Hepatocyte (in vitro differentiated cells): ENCODE measurements around the gene HDHD3. TPM values are rescaled to one million over a fixed set of nuclear protein-coding genes. Genes with fewer than 3 reads are reported as not detected.
A peak's percentile ranks its signal among the peaks of the same experiment; 100 is the strongest.

Source experiments
- DNase-seq: peaks from one replicate; pipeline ENCODE4 v3.0.0-alpha.2; 2016; ENCODE audit warnings: low spot score
- H2AFZ ChIP-seq: fragments of 200-600 bp; sonication (generic); 2 replicates; pipeline ENCODE4 v1.6.0; 2016; ENCODE audit warnings: antibody characterized with exemption, mild to moderate bottlenecking
- H3K27ac ChIP-seq: fragments of 200-600 bp; sonication (generic); 2 replicates; pipeline ENCODE4 v1.5.1; 2016; ENCODE audit warnings: mild to moderate bottlenecking
- H3K27me3 ChIP-seq: fragments of 200-600 bp; sonication (generic); 2 replicates; pipeline ENCODE4 v1.6.1; 2016
- H3K36me3 ChIP-seq: fragments of 200-600 bp; sonication (generic); replicated peaks from 2 replicates; pipeline ENCODE4 v1.5.1; 2016; ENCODE audit warnings: low read depth; ENCODE audit not compliant: insufficient read depth
- H3K4me1 ChIP-seq: fragments of 200-600 bp; sonication (generic); 2 replicates; pipeline ENCODE4 v1.5.1; 2016; ENCODE audit warnings: mild to moderate bottlenecking, moderate library complexity; ENCODE audit not compliant: insufficient read depth
- H3K4me2 ChIP-seq: fragments of 200-600 bp; sonication (generic); 2 replicates; pipeline ENCODE4 v1.6.0; 2016
- H3K4me3 ChIP-seq: fragments of 200-600 bp; sonication (generic); 2 replicates; pipeline ENCODE4 v1.5.1; 2016; ENCODE audit warnings: mild to moderate bottlenecking
- H3K79me2 ChIP-seq: fragments of 200-600 bp; sonication (generic); 2 replicates; pipeline ENCODE4 v1.6.0; 2017; ENCODE audit warnings: mild to moderate bottlenecking
- H3K9me2 ChIP-seq: fragments of 200-600 bp; sonication (generic); replicated peaks from 2 replicates; pipeline ENCODE4 v1.6.0; 2017; ENCODE audit warnings: mild to moderate bottlenecking; ENCODE audit not compliant: insufficient read depth
- H3K9me3 ChIP-seq: fragments of 200-600 bp; sonication (generic); 2 replicates; pipeline ENCODE4 v1.5.1; 2016; ENCODE audit warnings: low read depth, mild to moderate bottlenecking
- H4K20me1 ChIP-seq: fragments of 200-600 bp; sonication (generic); 2 replicates; pipeline ENCODE4 v1.6.0; 2016; ENCODE audit warnings: mild to moderate bottlenecking; ENCODE audit not compliant: insufficient read depth, poor library complexity, severe bottlenecking
- CTCF ChIP-seq: fragments of 200-600 bp; sonication (generic); IDR thresholded peaks from 2 replicates; pipeline ENCODE4 v1.5.1; 2016; ENCODE audit warnings: antibody characterized with exemption, mild to moderate bottlenecking; ENCODE audit not compliant: poor library complexity
- EZH2 ChIP-seq: fragments of 200-600 bp; sonication (generic); IDR thresholded peaks from 2 replicates; pipeline ENCODE4 v1.6.1; 2016; ENCODE audit warnings: antibody characterized with exemption, mild to moderate bottlenecking, borderline replicate concordance
- EZH2phosphoT487 ChIP-seq: fragments of 200-600 bp; sonication (generic); IDR thresholded peaks from one replicate; pipeline ENCODE4 v1.6.1; 2018; ENCODE audit warnings: antibody characterized with exemption, mild to moderate bottlenecking, low read depth, moderate library complexity; ENCODE audit not compliant: unreplicated experiment, severe bottlenecking
- WGBS: methylation state at CpG from one replicate; pipeline ENCODE4 v1.1.6; 2016; ENCODE audit warnings: low lambda C conversion rate; ENCODE audit errors: missing lambda C conversion rate; 5-methylcytosine and 5-hydroxymethylcytosine counted together
- polyA plus RNA-seq: library from polyadenylated mRNA; unstranded; fragments of >200 nt; fragmentation: Nextera tagmentation; extraction: Ambion mirVana; gene quantifications from 2 replicates; pipeline ENCODE4 v1.2.1, GENCODE V29; 2016
- total RNA-seq: library from RNA; depleted of rRNA; stranded (reverse); fragments of >200 nt; gene quantifications from 2 replicates; pipeline ENCODE4 v1.2.3, GENCODE V29; 2014

Gene HDHD3
- total and polyA plus RNA-seq, 2 experiments from 2014 or later = 96.8 to 110 TPM

- H3K36me3 ChIP-seq = no peaks in the 10 kb centered on the region
- H3K4me2 ChIP-seq = peak within 1 kb of the TSS; percentile 93
- H3K9me2 ChIP-seq = no peaks in the 10 kb centered on the region
- H3K27ac ChIP-seq = peak within 1 kb of the TSS; percentile 80
- peaks cover 42% of the 10 kb centered on the region for H3K79me2 ChIP-seq
- no peaks in the 10 kb centered on the region for H3K9me3 ChIP-seq
- WGBS = 3% methylated on average over 35 of the region's 50 CpGs
- peak; percentile 100 for DNase-seq
- H2AFZ ChIP-seq = peak within 1 kb of the TSS; percentile 74
- no peaks in the 10 kb centered on the region for H3K27me3 ChIP-seq
- H3K4me3 ChIP-seq = peak within 1 kb of the TSS; percentile 59
- peaks cover 38% of the 10 kb centered on the region for H3K4me1 ChIP-seq
- H4K20me1 ChIP-seq = no peaks in the 10 kb centered on the region
- TF ChIP-seq CTCF = peak; percentile 99
- TF ChIP-seq EZH2phosphoT487 = no peak
- TF ChIP-seq EZH2 = no peak
Measured at GRCh38 chr9:113401027-113401792, 24.4 kb upstream of the HDHD3 start, which contains the start of gene ALAD. Gene ALAD, minus strand, starts transcription at chr9:113401284. Its CDS starts 7,725 bp downstream, at chr9:113393559.

- TF ChIP-seq CTCF (no peak), EZH2phosphoT487 (no peak), EZH2 (no peak)
- peaks cover 38% of the 10 kb centered on the region for H3K4me1 ChIP-seq
- H3K36me3 ChIP-seq = no peaks in the 10 kb centered on the region
- peaks cover 52% of the 10 kb centered on the region for H3K79me2 ChIP-seq
- H3K9me3 ChIP-seq = no peaks in the 10 kb centered on the region
- WGBS = 71% methylated on average over 3 of the region's 3 CpGs
- no peaks in the 10 kb centered on the region for H3K9me2 ChIP-seq
- no peak for DNase-seq
- no peak overlapping the region for H2AFZ ChIP-seq
- no peak overlapping the region for H3K4me3 ChIP-seq
- no peaks in the 10 kb centered on the region for H3K27me3 ChIP-seq
- H3K27ac ChIP-seq = peak overlapping the region; percentile 31
- H3K4me2 ChIP-seq = peak overlapping the region; percentile 93
- H4K20me1 ChIP-seq = no peaks in the 10 kb centered on the region
Measured at GRCh38 chr9:113399646-113400200, 22.9 kb upstream of the HDHD3 start.

GRCh38 chr9:113398796-113399195 lies 22.0 kb upstream of the HDHD3 start:
- Histone ChIP-seq H2AFZ (no peak overlapping the region), H3K27me3 (no peaks in the 10 kb centered on the region), H4K20me1 (no peaks in the 10 kb centered on the region), H3K36me3 (no peaks in the 10 kb centered on the region), H3K79me2 (peaks cover 55% of the 10 kb centered on the region), H3K9me3 (no peaks in the 10 kb centered on the region), H3K4me2 (peak overlapping the region; percentile 93), H3K9me2 (no peaks in the 10 kb centered on the region), H3K4me1 (peaks cover 38% of the 10 kb centered on the region), H3K4me3 (no peak overlapping the region), H3K27ac (peak overlapping the region; percentile 49)
- DNase-seq = no peak
- TF ChIP-seq EZH2 = no peak
- WGBS = 77% methylated on average over 5 of the region's 5 CpGs

GRCh38 chr9:113397203-113397631 lies 20.4 kb upstream of the HDHD3 start:
- no peak overlapping the region for H3K4me2 ChIP-seq
- WGBS = 96% methylated on average over 3 of the region's 3 CpGs
- no peaks in the 10 kb centered on the region for H3K9me2 ChIP-seq
- no peaks in the 10 kb centered on the region for H3K27me3 ChIP-seq
- no peak overlapping the region for H3K4me3 ChIP-seq
- no peaks in the 10 kb centered on the region for H3K36me3 ChIP-seq
- no peak overlapping the region for H2AFZ ChIP-seq
- no peaks in the 10 kb centered on the region for H4K20me1 ChIP-seq
- TF ChIP-seq CTCF (no peak), EZH2 (no peak), EZH2phosphoT487 (no peak)
- H3K9me3 ChIP-seq = no peaks in the 10 kb centered on the region
- H3K4me1 ChIP-seq = peaks cover 38% of the 10 kb centered on the region
- DNase-seq = no peak
- peak overlapping the region; percentile 46 for H3K27ac ChIP-seq
- H3K79me2 ChIP-seq = peaks cover 52% of the 10 kb centered on the region
